LNCAP (cell line): ENCODE measurements around the gene BTBD10.

Experiments
- TF ChIP-seq, protein P1 (sequence below): fragments of 450-650 bp; IDR thresholded peaks from 2 replicates; pipeline ENCODE4 v1.5.1; 2017; ENCODE audit warnings: mild to moderate bottlenecking

BTBD10 gene

DNA sequence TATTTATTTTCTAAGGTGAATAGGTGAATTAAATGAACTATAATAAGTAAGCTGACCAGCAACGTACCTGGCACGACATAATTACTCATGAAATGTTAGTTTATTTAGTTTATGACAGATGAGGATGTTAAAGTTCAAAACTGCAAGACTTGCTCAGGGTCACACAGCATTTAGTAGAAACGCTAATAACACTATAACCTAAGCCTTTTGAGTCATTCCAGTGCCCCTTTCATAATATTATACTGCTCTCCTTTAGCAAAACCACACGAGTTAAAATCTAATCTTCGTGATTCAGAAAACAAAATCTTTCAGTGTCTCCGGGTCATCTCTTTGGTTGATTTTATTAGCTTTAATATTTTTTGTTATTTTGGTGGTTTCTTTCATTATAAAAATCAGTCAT, 39.6 kb downstream of the BTBD10 start:
- TF ChIP-seq, protein P1, sequence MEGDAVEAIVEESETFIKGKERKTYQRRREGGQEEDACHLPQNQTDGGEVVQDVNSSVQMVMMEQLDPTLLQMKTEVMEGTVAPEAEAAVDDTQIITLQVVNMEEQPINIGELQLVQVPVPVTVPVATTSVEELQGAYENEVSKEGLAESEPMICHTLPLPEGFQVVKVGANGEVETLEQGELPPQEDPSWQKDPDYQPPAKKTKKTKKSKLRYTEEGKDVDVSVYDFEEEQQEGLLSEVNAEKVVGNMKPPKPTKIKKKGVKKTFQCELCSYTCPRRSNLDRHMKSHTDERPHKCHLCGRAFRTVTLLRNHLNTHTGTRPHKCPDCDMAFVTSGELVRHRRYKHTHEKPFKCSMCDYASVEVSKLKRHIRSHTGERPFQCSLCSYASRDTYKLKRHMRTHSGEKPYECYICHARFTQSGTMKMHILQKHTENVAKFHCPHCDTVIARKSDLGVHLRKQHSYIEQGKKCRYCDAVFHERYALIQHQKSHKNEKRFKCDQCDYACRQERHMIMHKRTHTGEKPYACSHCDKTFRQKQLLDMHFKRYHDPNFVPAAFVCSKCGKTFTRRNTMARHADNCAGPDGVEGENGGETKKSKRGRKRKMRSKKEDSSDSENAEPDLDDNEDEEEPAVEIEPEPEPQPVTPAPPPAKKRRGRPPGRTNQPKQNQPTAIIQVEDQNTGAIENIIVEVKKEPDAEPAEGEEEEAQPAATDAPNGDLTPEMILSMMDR, result no peak

GRCh38 chr11:13421561-13421960, 41.5 kb downstream of the BTBD10 start:
- TF ChIP-seq, protein P1, result no peak

DNA sequence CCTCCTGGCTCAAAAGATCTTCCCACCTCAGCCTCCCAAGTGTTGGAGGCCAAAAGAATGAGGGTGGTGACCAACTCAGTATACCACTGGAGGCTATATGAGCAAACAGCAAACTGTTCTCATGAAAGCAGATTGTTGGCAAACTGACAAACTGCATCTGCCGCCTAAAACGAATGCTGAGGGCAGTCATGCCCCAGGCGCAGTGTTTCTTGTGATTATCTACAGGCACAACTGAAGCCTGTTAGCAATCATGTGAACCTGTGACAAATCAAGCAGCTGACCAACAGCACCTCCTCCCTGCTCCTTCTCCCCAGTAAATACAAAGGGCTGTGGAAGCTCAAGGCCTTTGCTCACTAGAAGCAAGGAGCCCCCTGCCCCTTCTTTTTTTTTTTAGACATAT, 47.8 kb downstream of the BTBD10 start:
- TF ChIP-seq, protein P1, result no peak

GRCh38 chr11:13405220-13405619, 57.8 kb downstream of the BTBD10 start:
- TF ChIP-seq, protein P1, result no peak

DNA sequence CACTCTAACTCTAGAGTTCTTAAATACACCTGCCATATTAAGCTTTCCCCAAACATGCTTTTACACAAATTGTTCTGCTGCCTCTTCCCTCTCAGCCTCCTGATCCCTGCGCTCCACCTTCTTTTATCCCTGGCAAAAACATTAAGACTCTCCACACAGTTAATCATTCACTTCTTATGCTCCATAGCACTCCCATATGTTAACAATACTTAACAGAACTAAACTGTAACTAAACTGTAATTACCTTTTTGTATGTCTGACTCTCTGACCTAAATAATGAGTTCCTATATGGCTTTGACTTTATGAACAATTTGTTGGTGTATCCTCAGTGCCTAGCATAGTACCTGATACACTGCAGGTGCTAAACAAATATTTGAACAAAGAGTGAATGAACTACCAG, 71.8 kb downstream of the BTBD10 start:
- TF ChIP-seq, protein P1, result no peak

DNA sequence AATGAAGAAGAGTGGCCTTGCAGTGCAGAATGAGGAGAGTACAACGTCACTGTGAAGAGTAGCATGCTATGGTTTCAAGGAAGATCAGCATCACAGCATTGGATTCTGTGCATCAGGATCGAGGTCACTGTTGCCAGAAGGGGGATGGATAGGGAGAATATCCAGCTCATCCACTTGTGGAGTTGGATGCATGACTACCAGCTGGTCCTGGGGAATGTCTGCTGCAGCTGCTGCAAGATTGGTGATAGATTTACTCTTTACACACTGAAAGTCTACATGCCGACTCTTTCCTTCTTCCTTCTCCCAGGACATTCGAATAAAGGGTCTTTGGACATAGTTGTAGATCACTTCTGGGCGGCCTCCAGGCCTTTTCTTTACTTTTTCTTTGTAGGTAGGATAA, 74.3 kb downstream of the BTBD10 start:
- TF ChIP-seq, protein P1, result no peak

DNA sequence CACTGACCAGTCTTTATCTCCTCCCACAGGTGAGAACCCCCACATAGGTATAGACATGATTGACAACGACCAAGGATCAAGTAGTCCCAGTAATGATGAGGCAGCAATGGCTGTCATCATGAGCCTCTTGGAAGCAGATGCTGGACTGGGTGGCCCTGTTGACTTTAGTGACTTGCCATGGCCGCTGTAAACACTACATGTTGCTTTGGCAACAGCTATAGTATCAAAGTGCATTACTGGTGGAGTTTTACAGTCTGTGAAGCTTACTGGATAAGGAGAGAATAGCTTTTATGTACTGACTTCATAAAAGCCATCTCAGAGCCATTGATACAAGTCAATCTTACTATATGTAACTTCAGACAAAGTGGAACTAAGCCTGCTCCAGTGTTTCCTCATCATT, 76.5 kb downstream of the BTBD10 start:
- TF ChIP-seq, protein P1, result no peak

DNA sequence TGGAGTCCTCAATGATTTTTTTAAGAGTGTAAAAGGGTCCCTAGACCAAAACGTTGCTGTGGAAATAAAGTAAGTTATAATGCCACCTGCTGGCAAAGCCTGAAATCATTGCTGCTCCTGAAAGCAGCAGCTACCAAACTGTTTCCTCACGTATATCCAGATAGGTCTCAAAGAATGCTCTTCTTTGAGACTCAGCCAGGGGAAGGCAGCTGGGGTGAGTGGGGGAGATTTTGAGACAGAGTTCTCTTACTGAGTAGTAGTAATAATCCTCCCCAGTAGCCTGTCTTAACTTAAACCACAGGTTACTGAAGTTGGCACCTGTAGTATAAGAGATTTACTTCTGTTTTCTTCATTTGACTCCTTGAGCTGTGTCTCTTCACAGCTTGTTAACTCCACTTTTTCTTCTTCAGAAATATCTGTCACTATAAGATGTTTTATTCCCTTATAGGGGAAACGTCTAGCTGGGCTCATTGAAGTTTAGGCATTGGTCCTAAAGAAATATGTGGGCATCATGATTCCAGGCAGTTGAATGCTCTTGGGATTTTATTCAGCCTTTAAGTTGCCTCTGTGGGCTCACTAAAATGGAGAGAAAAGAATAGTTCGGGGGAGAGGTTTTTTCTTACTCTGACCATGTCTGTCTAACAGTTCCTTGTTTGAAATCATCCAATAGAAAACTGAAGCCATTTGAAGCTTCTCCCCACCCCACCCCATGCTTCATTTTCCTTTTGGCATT, 77.9 kb downstream of the BTBD10 start:
- TF ChIP-seq, protein P1, result peak; percentile 80
